ENCODE results near the gene ERVFRD-1. TPM values are rescaled to one million over a fixed set of nuclear protein-coding genes. Genes with fewer than 3 reads are reported as not detected.
"Not testable (repeated sequence)": the region's sequence is repeated elsewhere in the genome, so short reads cannot be mapped to it uniquely, and the experiment has no call there.

ERVFRD-1 gene
- total RNA-seq, 2 donors from 2014 or later, result 0.11 TPM; not detected in 1

DNA sequence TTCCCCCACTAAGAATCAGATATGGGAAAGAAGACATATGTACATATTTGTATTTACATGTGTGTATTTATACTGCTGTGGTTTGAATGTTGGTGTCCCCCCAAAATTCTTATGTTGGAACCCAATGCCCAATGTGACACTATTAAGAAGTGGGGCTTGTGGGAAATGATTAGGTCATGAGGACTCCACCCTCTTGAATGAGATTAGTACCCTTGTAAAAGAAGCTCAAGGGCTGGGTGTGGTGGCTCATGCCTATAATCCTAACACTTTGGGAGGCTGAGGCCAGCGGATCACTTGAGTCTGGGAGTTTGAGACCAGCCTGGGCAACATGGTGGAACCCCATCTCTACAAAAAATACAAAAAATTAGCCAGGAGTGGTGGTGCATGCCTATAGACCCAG is 21.8 kb downstream of the ERVFRD-1 start:
- no peak for ATAC-seq (replicated peaks)
- no peaks in the 10 kb centered on the region for H3K9me3 Mint-ChIP-seq
- no peaks in the 10 kb centered on the region for H3K27me3 Mint-ChIP-seq
- H3K4me1 Mint-ChIP-seq, result no peaks in the 10 kb centered on the region
- no peak overlapping the region for H3K4me3 Mint-ChIP-seq
- H3K27ac Mint-ChIP-seq, result no peak overlapping the region
- peaks cover 5% of the 10 kb centered on the region for H3K36me3 Mint-ChIP-seq (ENCODE audit: low read depth)

DNA sequence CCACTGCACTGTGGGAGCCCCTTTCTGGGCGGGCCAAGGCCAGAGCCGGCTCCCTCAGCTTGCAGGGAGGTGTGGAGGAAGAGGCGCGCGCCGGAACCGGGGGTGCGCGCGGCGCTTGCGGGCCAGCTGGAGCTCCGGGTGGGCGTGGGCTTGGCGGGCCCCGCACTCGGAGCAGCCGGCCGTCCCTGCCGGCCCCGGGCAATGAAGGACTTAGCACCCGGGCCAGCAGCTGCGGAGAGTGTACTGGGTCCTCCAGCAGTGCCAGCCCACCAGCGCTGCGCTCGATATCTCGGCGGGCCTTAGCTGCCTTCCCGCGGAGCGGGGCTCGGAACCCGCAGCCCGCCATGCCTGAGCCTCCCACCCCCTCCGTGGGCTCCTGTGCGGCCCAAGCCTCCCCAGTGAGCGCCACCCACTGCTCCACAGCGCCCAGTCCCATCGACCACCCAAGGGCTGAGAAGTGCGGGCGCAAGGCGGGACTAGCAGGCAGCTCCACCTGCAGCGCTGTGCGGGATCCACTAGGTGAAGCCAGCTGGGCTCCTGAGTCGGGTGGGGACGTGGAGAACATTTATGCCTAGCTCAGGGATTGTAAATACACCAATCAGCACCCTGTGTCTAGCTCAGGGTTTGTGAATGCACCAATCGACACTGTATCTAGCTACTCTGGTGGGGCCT is 24.2 kb downstream of the ERVFRD-1 start:
- H3K27ac Mint-ChIP-seq; H3K27me3 Mint-ChIP-seq; H3K36me3 Mint-ChIP-seq (ENCODE audit: low read depth); H3K4me3 Mint-ChIP-seq; H3K9me3 Mint-ChIP-seq; ATAC-seq (replicated peaks); H3K4me1 Mint-ChIP-seq: not testable (repeated sequence)

DNA sequence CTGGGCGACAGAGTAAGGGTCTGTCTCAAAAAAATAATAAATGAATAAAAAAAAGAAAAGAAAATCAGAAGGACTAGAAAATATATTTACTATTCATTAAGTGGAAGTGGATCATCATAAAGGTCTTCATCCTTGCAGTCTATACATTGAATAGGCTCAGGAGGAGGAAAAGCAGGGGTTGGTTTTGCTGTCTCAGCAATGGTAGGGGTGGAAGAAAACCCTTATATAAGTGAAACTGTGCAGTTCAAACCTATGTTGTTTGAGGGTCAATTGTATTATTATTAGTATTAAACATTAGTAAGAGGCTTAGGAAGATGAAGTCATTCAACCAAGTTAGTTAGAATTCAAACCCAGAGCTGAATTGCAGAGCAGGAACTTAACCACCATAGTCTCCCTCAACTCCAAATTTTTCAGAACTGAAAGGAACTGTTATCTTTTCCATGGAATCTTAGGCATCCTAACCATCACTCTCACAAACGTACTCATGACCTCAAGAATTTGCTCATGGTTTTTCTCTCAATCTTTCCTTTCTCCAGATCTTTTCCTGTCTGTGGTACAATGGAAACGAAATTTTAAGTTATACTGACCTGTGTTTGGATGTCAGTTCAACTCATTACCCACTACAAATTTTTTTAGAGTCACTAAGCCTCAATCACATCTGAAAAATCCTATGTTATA is 25.6 kb downstream of the ERVFRD-1 start:
- Mint-ChIP-seq H3K36me3 (ENCODE audit: low read depth) (no peaks in the 10 kb centered on the region), H3K4me3 (no peak overlapping the region), H3K27me3 (peaks cover 4% of the 10 kb centered on the region), H3K27ac (no peak overlapping the region), H3K9me3 (no peaks in the 10 kb centered on the region), H3K4me1 (no peaks in the 10 kb centered on the region)
- no peak for ATAC-seq (replicated peaks)

DNA sequence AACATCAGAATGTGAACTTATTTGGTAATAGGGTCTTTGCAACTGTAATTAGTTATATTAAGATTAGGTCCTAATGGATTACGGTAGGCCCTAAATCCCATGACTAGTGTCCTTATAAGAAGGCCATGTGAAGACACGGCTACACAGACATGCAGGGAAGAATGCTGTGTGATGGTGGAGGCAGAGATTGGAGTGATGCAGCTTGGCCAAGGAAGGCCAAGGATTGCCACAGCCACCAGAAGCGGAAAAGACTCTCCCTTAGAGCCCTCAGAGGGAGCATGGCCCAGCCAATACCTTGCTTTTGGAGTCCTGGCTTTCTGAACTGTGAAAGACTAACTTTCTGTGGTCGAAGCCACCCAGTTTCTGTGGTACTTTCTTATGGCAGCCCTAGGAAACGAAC is 27.6 kb downstream of the ERVFRD-1 start:
- ATAC-seq (replicated peaks), result no peak
- Mint-ChIP-seq H3K4me1 (no peaks in the 10 kb centered on the region), H3K27me3 (peaks cover 4% of the 10 kb centered on the region), H3K9me3 (no peaks in the 10 kb centered on the region), H3K27ac (no peak overlapping the region), H3K4me3 (no peak overlapping the region), H3K36me3 (ENCODE audit: low read depth) (no peaks in the 10 kb centered on the region)

DNA sequence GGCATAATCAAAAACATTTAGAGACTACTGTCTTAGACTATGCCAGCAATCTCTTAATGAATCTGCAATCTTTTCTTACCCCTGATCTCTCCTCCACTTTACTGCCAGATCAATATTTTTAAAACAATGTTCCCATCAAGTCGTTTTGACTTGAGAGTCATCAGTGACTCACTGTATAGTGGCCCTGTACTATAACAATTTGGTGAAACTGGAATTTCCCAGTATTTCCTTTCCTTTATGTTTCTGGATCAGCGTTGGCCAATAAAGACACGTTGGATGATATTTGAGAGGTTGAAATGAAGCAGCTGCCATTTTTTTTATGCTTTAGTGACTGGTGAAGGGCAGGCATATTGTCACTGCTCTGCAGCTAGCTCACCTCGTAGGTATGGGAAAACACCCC is 28.0 kb downstream of the ERVFRD-1 start:
- Mint-ChIP-seq H3K27ac (no peak overlapping the region), H3K4me1 (no peaks in the 10 kb centered on the region), H3K27me3 (peaks cover 4% of the 10 kb centered on the region), H3K4me3 (no peak overlapping the region), H3K36me3 (ENCODE audit: low read depth) (no peaks in the 10 kb centered on the region), H3K9me3 (no peaks in the 10 kb centered on the region)
- ATAC-seq (replicated peaks), result no peak

DNA sequence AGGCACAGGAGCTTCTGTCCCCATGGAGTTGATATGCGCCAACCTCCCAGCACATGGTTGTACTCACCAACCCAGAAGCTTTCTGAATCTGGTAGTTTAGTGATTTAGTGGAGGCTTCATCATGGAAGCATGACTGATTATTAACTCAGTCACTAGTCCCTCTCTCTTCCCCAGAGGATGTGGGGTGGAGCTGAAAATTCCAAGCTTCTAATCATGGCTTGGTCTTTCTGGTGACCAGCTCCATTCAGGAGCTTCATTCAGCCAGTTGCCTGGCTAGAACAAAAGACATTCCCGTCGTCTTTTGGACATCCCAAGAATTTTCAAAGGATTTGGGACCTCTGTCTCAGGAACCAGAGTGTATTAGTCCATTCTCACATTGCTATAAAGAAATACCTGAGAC is 31.2 kb downstream of the ERVFRD-1 start:
- Mint-ChIP-seq H3K27me3 (peaks cover 4% of the 10 kb centered on the region), H3K4me1 (no peaks in the 10 kb centered on the region), H3K27ac (no peak overlapping the region), H3K9me3 (no peaks in the 10 kb centered on the region), H3K36me3 (ENCODE audit: low read depth) (no peaks in the 10 kb centered on the region), H3K4me3 (no peak overlapping the region)
- no peak for ATAC-seq (replicated peaks)

DNA sequence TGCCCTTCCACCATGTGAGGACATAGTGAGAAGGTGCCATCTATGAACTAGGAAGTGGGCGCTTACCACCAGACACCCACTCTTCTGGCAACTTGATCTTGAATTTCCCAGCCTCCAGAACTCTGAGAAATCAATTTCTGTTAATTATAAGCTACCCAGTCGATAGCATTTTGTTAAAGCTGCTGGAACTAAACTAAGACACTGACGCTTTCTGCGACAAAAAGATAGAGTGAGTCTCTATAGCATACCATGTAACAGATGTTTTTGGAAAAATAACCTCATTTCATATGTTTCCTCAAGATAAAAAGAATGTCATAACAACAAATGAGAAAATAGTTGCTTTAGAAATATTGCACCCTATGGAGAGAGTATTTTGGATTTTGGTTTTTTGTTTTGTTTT is 33.3 kb downstream of the ERVFRD-1 start:
- Mint-ChIP-seq H3K4me3 (no peak overlapping the region), H3K4me1 (no peaks in the 10 kb centered on the region), H3K36me3 (ENCODE audit: low read depth) (no peaks in the 10 kb centered on the region), H3K9me3 (no peaks in the 10 kb centered on the region), H3K27me3 (peaks cover under 1% of the 10 kb centered on the region), H3K27ac (no peak overlapping the region)
- ATAC-seq (replicated peaks), result no peak

DNA sequence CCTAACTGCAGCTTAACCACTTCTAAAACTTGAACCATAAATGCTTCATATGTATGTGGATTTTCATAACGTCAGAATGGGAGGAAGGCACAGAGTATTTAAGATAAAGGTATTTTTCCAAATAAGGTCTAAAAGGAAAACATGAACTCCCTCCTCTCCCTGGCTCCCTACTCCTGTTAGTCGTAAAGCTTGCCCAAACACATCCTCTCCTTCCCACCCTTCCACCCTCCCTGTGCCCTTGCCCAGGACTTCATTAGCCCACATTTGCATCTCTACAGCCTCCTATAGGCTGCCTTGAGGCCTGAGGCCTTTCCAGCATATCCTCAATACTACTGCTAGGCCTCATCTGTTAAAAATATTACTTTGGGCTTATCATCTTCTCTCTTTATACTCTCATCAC is 35.0 kb downstream of the ERVFRD-1 start:
- Mint-ChIP-seq H3K27ac (no peak overlapping the region), H3K36me3 (ENCODE audit: low read depth) (no peaks in the 10 kb centered on the region), H3K9me3 (no peaks in the 10 kb centered on the region), H3K27me3 (no peaks in the 10 kb centered on the region), H3K4me1 (no peaks in the 10 kb centered on the region), H3K4me3 (no peak overlapping the region)
- no peak for ATAC-seq (replicated peaks)

DNA sequence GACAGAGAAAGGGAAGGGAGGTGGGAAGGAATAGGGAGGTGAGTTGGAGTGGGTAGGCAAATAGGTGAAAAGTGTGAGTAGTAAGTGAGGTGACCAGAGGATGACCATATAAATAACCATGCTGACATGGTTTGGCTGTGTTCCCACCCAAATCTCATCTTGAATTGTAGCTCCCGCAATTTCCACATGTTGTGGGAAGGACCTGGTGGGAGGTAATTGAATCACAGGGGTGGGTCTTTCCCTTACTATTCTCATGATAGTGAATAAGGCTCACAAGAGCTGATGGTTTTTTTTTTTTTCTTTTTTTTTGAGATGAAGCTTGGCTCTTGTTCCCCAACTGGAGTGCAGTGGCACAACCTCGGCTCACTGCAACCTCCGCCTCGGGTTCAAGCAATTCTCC is 39.4 kb downstream of the ERVFRD-1 start:
- Mint-ChIP-seq H3K36me3 (ENCODE audit: low read depth) (no peaks in the 10 kb centered on the region), H3K27ac (no peak overlapping the region), H3K4me1 (no peaks in the 10 kb centered on the region), H3K4me3 (no peak overlapping the region), H3K9me3 (no peaks in the 10 kb centered on the region), H3K27me3 (peaks cover 4% of the 10 kb centered on the region)
- no peak for ATAC-seq (replicated peaks)

DNA sequence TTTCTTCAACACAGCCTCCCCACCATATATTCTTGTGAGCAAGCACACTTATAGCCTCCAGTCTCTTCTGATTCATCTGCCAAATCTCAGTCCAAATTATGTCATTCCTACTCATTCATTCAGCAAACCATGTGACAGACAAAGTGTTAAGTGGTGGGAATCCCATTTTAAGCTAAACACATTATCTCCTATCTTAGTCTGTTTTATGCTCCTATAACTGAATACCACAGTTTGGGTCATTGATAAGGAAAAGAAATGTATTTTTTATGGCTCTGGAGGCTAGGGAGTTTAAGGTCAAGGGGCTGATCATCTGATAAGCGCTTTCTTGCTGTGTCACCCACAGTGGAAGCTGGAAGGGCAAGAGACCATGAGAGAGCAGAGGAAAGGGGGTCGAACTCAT is 41.8 kb downstream of the ERVFRD-1 start:
- peaks cover 4% of the 10 kb centered on the region for H3K27me3 Mint-ChIP-seq
- H3K9me3 Mint-ChIP-seq, result no peaks in the 10 kb centered on the region
- no peak overlapping the region for H3K4me3 Mint-ChIP-seq
- no peaks in the 10 kb centered on the region for H3K4me1 Mint-ChIP-seq
- no peak for ATAC-seq (replicated peaks)
- no peaks in the 10 kb centered on the region for H3K36me3 Mint-ChIP-seq (ENCODE audit: low read depth)
- H3K27ac Mint-ChIP-seq, result no peak overlapping the region

DNA sequence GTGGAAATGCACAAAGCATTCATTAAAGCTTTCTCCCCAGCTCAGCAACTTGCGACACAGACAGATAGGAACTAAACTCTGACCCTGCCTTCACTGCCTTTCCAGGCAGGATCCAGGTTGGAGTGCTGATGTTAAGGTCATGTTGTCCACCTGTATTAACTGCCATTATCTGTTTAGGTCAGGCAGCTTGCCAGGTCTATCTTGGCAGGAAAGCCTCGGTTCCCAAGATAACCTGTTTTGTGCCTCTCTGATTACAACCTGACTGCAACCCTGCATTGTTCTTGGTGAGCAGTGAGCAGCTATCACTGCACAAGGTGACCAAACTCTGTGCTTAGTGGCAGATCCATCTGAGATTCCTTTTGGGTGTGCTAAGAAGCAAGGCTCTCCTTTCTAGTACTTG is 44.2 kb downstream of the ERVFRD-1 start:
- Mint-ChIP-seq H3K27ac (no peak overlapping the region), H3K36me3 (ENCODE audit: low read depth) (no peaks in the 10 kb centered on the region), H3K27me3 (peaks cover 7% of the 10 kb centered on the region), H3K4me3 (no peak overlapping the region), H3K4me1 (no peaks in the 10 kb centered on the region), H3K9me3 (no peaks in the 10 kb centered on the region)
- no peak for ATAC-seq (replicated peaks)

DNA sequence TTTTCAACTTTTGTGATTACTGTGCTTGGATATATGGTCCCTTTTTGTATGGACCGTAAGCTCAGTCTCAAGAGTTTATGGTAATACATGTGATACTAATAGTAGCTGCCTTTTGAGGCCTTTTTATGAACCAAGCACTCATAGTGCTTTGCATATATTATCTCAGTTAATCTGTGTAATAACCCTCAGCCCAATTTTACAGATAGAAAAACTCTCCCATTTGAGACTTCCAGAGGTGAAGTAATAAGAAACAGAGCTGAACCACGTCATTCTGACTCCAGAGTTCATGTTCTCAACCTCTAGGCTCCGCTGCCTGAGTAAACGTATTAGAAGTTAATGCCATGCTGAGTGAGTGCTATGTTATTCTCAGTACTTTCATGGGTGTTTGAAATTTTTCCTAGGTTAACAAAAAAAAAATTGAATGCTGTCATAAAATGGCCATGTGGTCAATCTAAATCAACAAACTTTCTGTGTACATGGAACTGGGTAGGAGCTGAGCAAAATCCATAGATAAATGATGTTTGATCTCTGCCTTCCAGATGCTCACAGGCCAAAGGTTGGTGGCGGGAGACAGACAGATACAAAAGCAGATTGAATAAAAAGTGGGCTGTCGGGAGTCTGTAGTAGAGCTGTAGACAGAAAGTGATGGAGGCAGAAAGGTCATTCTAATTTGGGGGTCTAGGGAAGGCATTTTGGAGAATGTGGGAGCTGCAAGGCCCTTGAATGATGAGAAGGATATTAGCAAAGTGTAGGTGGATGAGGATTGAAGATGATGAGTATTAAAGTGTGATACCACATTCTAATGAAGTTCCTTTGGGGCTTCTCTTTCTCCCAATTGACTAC is 44.8 kb downstream of the ERVFRD-1 start:
- no peak overlapping the region for H3K27ac Mint-ChIP-seq
- H3K9me3 Mint-ChIP-seq, result no peaks in the 10 kb centered on the region
- H3K36me3 Mint-ChIP-seq (ENCODE audit: low read depth), result no peaks in the 10 kb centered on the region
- no peak for ATAC-seq (replicated peaks)
- H3K27me3 Mint-ChIP-seq, result peaks cover 7% of the 10 kb centered on the region
- H3K4me1 Mint-ChIP-seq, result no peaks in the 10 kb centered on the region
- H3K4me3 Mint-ChIP-seq, result no peak overlapping the region

DNA sequence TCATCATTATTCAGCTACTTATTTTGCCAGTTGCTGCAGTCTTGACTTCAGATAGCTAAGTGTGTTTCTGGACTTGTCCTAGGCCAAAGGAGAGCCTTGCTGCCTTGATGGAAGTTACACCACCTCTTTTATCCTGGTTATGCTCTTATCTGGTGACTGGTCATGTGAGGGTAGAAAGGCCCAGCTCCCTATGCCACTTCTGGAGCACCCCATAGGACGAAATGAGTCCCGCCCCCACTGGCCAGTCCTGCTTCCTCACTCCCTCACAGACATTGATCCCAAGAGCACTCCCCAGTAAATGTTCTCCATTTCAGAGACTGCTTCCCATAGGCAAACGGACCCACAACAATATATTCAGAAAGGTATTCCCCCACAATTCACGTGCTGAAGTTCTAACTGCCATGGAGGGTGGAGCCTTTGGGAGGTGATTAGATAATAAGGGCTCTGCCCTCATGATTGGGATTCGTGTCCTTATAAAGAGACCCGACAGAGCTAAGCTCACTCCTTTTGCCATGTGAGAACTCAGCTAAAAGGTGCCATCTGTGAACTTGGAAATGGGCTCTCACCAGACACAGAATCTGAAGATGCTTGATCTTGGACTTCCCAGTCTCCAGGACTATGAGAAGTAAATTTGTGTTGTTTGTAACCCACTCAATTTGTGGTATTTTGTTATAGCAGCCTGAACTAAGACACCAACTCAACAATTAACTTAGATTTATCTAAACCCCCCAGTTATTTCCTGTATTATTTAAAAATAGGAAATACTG is 45.9 kb downstream of the ERVFRD-1 start:
- no peaks in the 10 kb centered on the region for H3K36me3 Mint-ChIP-seq (ENCODE audit: low read depth)
- no peaks in the 10 kb centered on the region for H3K4me1 Mint-ChIP-seq
- H3K4me3 Mint-ChIP-seq, result no peak overlapping the region
- no peak overlapping the region for H3K27ac Mint-ChIP-seq
- H3K27me3 Mint-ChIP-seq, result peaks cover 4% of the 10 kb centered on the region
- no peak for ATAC-seq (replicated peaks)
- no peaks in the 10 kb centered on the region for H3K9me3 Mint-ChIP-seq

DNA sequence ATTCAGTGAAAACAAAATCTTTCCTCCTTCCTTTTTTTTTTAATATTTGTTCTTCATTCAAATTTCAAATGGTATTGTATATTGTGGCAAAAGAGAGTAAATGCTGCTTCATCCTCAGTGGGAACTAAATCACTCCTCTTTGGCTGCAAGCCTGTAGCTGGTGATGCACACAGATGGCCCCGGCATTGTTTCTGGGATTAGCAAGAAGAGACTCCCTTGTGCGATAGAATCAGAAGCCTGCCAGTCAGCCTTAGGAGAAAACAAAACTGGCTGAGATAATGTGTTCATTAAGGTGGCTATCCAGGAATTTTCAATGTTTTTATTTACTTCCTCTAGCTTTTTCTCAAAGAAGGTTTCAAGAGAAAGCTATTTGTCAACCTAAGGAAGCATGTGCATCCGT is 46.7 kb downstream of the ERVFRD-1 start:
- no peak for ATAC-seq (replicated peaks)
- H3K27ac Mint-ChIP-seq, result no peak overlapping the region
- no peaks in the 10 kb centered on the region for H3K36me3 Mint-ChIP-seq (ENCODE audit: low read depth)
- H3K4me1 Mint-ChIP-seq, result no peaks in the 10 kb centered on the region
- no peak overlapping the region for H3K4me3 Mint-ChIP-seq
- H3K9me3 Mint-ChIP-seq, result no peaks in the 10 kb centered on the region
- peaks cover 3% of the 10 kb centered on the region for H3K27me3 Mint-ChIP-seq

Data from activated T-helper 17 cell treated with anti-CD3 and anti-CD28 coated beads, Interleukin-2, amount 50 U/mL, for 72 hours (primary cell).